Umbilical cord (tissue), 2 donors: ENCODE results near the gene LRFN4. TPM values are rescaled to one million over a fixed set of nuclear protein-coding genes. Genes with fewer than 3 reads are reported as not detected.
A peak's percentile ranks its signal among the peaks of the same experiment; 100 is the strongest.

Source experiments
- DNase-seq: peaks from one replicate; pipeline ENCODE4 v3.0.0-alpha.2; 2015; ENCODE audit warnings: low spot score
- total RNA-seq: library from RNA; depleted of rRNA; stranded (reverse); fragments of >200 nt; gene quantifications from one replicate; pipeline ENCODE4 v1.2.3, GENCODE V29; 2014; ENCODE audit warnings: low replicate concordance; ENCODE audit not compliant: insufficient read depth

The LRFN4 gene
- total RNA-seq, 1 donor from 2014 or later, result 4.6 TPM

GRCh38 chr11:66889960-66890359, 33.1 kb downstream of the LRFN4 start:
- DNase-seq, result no peak

- no peak for DNase-seq
These were observed 35.2 kb downstream of the LRFN4 start for GRCh38 chr11:66891851-66892660.

- DNase-seq, result no peak
These were observed 36.0 kb downstream of the LRFN4 start for GRCh38 chr11:66892911-66893310.

DNA sequence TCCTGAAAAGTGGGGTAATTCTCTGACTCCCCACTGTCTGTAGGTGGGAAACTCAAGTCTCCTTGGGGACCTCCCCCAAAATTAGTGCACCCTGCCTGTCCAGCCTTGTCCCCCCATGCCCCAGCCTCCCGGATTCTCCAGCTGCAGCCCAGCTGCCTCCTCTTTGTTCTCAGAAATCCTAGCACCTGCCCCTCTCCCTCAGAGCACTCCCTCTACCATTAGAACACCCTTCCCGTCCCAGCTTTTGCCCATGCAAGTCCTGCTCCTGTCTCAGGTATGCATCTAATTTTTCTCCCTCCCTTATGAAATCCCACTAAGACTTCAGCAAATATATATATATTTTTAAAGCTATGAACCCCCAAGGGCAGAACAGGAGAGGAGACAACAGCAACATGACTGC, 37.3 kb downstream of the LRFN4 start:
- DNase-seq, result no peak

GRCh38 chr11:66901964-66902390, 45.1 kb downstream of the LRFN4 start:
- DNase-seq, result no peak

DNA sequence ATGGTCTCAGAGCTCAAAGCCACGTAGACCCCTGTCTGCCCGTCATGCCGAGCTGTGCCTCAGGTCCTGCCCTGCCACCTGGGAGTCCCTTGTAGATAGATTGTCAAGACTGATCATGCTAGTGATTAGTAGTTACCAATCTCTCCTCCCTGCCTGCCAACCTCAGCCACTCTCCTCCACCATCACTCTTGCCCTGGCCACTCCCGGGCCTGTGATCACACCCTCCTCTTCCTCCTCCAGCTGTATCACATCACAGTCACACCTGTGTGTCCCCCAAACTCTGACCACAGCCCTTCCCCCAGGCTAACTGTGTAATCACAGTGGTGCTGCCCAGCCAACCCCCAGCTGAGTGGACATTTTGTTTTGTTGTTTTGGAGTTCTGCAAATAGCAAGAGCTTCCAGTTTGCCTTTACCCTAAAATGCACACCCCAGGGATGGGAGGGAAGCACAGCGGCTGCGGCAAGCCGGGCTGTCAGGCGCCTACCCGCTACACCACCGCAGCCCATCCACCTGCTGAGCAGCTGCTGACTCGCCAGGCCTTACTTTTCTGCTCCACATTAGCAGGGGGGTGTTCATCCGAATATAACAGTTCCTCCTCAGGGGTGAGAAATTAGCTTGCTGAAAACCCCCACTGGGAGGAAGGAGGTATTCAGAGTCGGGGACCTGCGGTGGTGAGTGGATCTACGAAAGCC, 45.8 kb downstream of the LRFN4 start:
- no peak for DNase-seq

DNA sequence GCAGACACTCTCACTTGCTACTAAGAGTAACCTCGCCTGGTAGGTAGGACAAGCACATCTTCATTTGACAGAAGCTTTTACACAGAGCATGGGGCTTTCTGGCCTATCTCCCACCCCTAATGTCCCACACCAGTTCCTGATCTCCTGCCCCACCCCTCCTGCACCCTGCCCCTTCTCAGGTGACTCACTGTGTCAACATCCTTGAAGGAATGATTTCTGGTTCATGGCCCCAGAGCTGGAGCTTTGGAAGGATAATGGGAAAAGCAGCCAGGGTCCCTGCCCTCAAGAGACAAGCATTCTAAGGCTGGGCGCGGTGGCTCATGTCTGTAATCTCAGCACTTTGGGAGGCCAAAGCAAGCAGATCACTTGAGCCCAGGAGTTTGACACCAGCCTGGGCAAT, 47.2 kb downstream of the LRFN4 start:
- DNase-seq, result no peak

GRCh38 chr11:66904561-66904960, 47.7 kb downstream of the LRFN4 start:
- DNase-seq, result no peak

DNA sequence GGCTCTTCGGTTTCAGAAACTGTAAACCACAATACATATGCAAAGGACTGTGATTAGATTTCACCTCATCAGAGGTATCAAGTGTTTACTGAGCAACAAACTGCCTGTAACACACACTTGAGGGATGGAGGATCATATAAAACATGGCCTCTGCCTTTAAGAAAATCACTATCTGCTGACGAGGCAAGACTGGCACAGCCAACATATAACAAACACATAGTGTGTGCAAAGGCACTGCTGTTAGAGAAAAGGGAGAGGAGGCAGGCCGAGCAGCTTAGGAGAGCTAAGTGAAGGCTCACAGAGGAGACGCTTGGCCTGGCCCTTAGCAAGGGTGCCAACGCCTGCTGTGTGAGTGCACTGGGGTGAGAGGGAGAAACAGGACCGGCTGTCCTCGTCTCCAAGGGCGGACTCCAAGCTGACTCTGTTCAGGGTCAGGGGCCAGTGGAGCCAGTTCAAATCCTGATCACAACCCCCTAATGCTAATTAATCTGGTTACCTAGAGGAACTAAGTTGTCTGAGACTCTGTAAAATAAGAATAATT, 48.2 kb downstream of the LRFN4 start:
- DNase-seq, result no peak

GRCh38 chr11:66905631-66906030, 48.8 kb downstream of the LRFN4 start:
- no peak for DNase-seq

DNA sequence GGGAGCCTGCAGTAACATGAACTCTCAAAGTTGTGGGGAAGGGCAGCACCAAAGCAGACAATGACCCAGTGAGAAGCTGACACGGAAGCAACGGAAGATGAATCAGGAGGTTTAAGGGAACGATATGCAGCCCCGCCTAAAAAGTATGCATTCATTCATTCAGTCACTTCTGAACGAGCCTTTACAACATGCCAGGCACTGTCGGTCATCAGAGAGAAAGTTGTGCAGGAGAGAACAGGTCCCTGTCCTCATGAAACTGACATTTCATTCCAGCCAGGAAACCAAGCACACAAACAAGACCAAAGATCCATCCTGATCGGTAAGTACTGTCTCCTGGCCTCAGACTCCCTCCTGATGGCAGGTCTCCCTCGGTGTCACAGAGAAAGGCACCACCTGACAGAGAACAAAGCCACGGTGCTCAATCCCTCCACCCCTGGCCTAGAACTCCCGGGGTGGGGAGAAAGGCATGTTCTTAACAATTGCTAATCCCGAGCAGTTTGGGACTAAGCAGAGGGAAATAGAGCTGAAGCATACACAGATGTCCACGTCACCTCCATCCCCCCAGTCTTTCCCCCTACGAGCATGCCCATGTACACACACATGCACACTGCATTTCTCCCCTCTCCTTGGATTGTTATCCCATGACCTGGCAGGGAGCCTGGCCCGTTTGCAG, 49.3 kb downstream of the LRFN4 start:
- DNase-seq, result peak; percentile 41

- DNase-seq, result no peak
These were observed 51.1 kb downstream of the LRFN4 start for GRCh38 chr11:66907751-66908630.

- no peak for DNase-seq
These were observed 52.3 kb downstream of the LRFN4 start for GRCh38 chr11:66909181-66909580.

GRCh38 chr11:66910016-66910415, 53.2 kb downstream of the LRFN4 start:
- DNase-seq, result no peak

Other genes starting within 250 kb of the LRFN4 start
- gene RBM14, start 240.4 kb upstream of the LRFN4 start, total RNA-seq, result 90.5 TPM
- 64.3 TPM for gene RBM4, start 218.4 kb upstream of the LRFN4 start, total RNA-seq
- gene RBM4B, start 179.2 kb upstream of the LRFN4 start, total RNA-seq, result 44.1 TPM
- 46.5 TPM for gene SPTBN2, start 127.8 kb upstream of the LRFN4 start, total RNA-seq
- 12.3 TPM for gene RCE1, start 13.6 kb upstream of the LRFN4 start, total RNA-seq
- gene PC, start 101.3 kb downstream of the LRFN4 start, total RNA-seq, result 30.3 TPM
- gene C11orf86, start 118.2 kb downstream of the LRFN4 start, total RNA-seq, result not detected
- 3.1 TPM for gene SYT12, start 166.1 kb downstream of the LRFN4 start, total RNA-seq
- gene RHOD, start 199.8 kb downstream of the LRFN4 start, total RNA-seq, result 15.2 TPM